Peyer's patch (tissue), 4 donors: ENCODE data around the gene SEMA4D. TPM values are rescaled to one million over a fixed set of nuclear protein-coding genes. Genes with fewer than 3 reads are reported as not detected.

Experiments
- DNase-seq, 3 donors: peaks; one replicate each; pipeline ENCODE4 v3.0.0-alpha.2; 2017 to 2019
- H3K27ac ChIP-seq, 4 donors: fragments of 200-600 bp; sonication (generic); one replicate each; pipeline ENCODE4 v1.5.1; 2016 to 2019
- H3K27me3 ChIP-seq, 2 donors: fragments of 200-600 bp; sonication (generic); one replicate each; pipeline ENCODE4 v1.5.1; 2019
- H3K36me3 ChIP-seq, 3 donors: fragments of 200-600 bp; sonication (generic); one replicate each; pipeline ENCODE4 v1.5.1; 2016 to 2019
- H3K4me1 ChIP-seq, 4 donors: fragments of 200-600 bp; sonication (generic); one replicate each; pipeline ENCODE4 v1.5.1; 2016 to 2019
- H3K4me3 ChIP-seq, 4 donors: fragments of 200-600 bp; sonication (generic); 1 replicate in 3 of 4; 2 replicates in 1 of 4; pipeline ENCODE4 v1.5.1; 2016 to 2019; ENCODE audit warnings: mild to moderate bottlenecking in 1 of 4
- H3K9me3 ChIP-seq, 4 donors: fragments of 200-600 bp; sonication (generic); one replicate each; pipeline ENCODE4 v1.5.1; 2016 to 2019; ENCODE audit warnings: mild to moderate bottlenecking in 1 of 4
- CTCF ChIP-seq, 6 experiments: fragments of 450-650 bp in 4 of 6; fragments of 200-600 bp in 2 of 6; sonication (generic) in 1 of 6; IDR thresholded peaks; one replicate each; pipeline ENCODE4 v1.5.1; 2017 to 2019; ENCODE audit warnings: antibody characterized with exemption in 6 of 6, mild to moderate bottlenecking in 3 of 6, moderate library complexity in 1 of 6
- POLR2A ChIP-seq, 2 donors: fragments of 450-650 bp; IDR thresholded peaks; one replicate each; pipeline ENCODE4 v1.5.1; 2017; ENCODE audit warnings: antibody characterized with exemption in 2 of 2, mild to moderate bottlenecking in 2 of 2, moderate library complexity in 2 of 2
- total RNA-seq, 4 donors: library from RNA; depleted of rRNA; stranded (reverse); fragments of >200 nt; gene quantifications; one replicate each; pipeline ENCODE4 v1.1.0, GENCODE V29; 2016

Gene SEMA4D
- total RNA-seq, 4 donors from 2014 or later = 24.3 to 124 (median 30.0) TPM

GRCh38 chr9:89410641-89411350, 87.1 kb downstream of the SEMA4D start:
- H3K27me3 ChIP-seq = no peaks in the 10 kb centered on the region
- no peaks in the 10 kb centered on the region for H3K36me3 ChIP-seq
- peaks cover 0 to 5% (median 0%) of the 10 kb centered on the region in 4 donors for H3K9me3 ChIP-seq
- H3K4me3 ChIP-seq = no peak overlapping the region
- H3K27ac ChIP-seq = no peak overlapping the region
- H3K4me1 ChIP-seq = peaks cover 0 to 29% (median 23%) of the 10 kb centered on the region in 4 donors
- no peak for DNase-seq
- TF ChIP-seq POLR2A (IDR thresholded peaks at IDR 0.05) (no peak), CTCF (IDR thresholded peaks at IDR 0.05) (peak in 3 of 6 experiments; percentile 32 to 38 (median 36))

- Histone ChIP-seq H3K4me3 (no peak overlapping the region), H3K27me3 (no peaks in the 10 kb centered on the region), H3K27ac (peak overlapping the region in 1 of 4 donors; percentile 57), H3K4me1 (peaks cover 0 to 35% (median 26%) of the 10 kb centered on the region in 4 donors), H3K9me3 (peaks cover 0 to 5% (median 0%) of the 10 kb centered on the region in 4 donors), H3K36me3 (no peaks in the 10 kb centered on the region)
- no peak for TF ChIP-seq CTCF (IDR thresholded peaks at IDR 0.05)
- no peak for TF ChIP-seq POLR2A (IDR thresholded peaks at IDR 0.05)
- no peak for DNase-seq
Observed at GRCh38 chr9:89410022-89410421, 87.9 kb downstream of the SEMA4D start.

GRCh38 chr9:89409466-89409865, 88.4 kb downstream of the SEMA4D start:
- Histone ChIP-seq H3K9me3 (peaks cover 0 to 5% (median 0%) of the 10 kb centered on the region in 4 donors), H3K27me3 (no peaks in the 10 kb centered on the region), H3K36me3 (no peaks in the 10 kb centered on the region), H3K4me1 (peaks cover 0 to 37% (median 26%) of the 10 kb centered on the region in 4 donors), H3K27ac (peak overlapping the region in 1 of 4 donors; percentile 57), H3K4me3 (no peak overlapping the region)
- TF ChIP-seq CTCF (IDR thresholded peaks at IDR 0.05) = no peak
- no peak for TF ChIP-seq POLR2A (IDR thresholded peaks at IDR 0.05)
- no peak for DNase-seq

GRCh38 chr9:89408628-89409101, 89.2 kb downstream of the SEMA4D start:
- TF ChIP-seq CTCF (IDR thresholded peaks at IDR 0.05) (no peak), POLR2A (IDR thresholded peaks at IDR 0.05) (no peak)
- peaks cover 0 to 5% (median 0%) of the 10 kb centered on the region in 4 donors for H3K9me3 ChIP-seq
- DNase-seq = peak in 2 of 3 donors; percentile 82 to 88
- peaks cover 0 to 37% (median 26%) of the 10 kb centered on the region in 4 donors for H3K4me1 ChIP-seq
- H3K4me3 ChIP-seq = peak overlapping the region in 1 of 4 donors; percentile 0
- peak overlapping the region in 1 of 4 donors; percentile 57 for H3K27ac ChIP-seq
- no peaks in the 10 kb centered on the region for H3K27me3 ChIP-seq
- H3K36me3 ChIP-seq = no peaks in the 10 kb centered on the region

GRCh38 chr9:89407070-89407469, 90.8 kb downstream of the SEMA4D start:
- no peak for TF ChIP-seq POLR2A (IDR thresholded peaks at IDR 0.05)
- TF ChIP-seq CTCF (IDR thresholded peaks at IDR 0.05) = no peak
- Histone ChIP-seq H3K36me3 (peaks cover 0 to 8% (median 0%) of the 10 kb centered on the region in 3 donors), H3K4me3 (no peak overlapping the region), H3K27ac (peak overlapping the region in 3 of 4 donors; percentile 5 to 72 (median 66)), H3K27me3 (no peaks in the 10 kb centered on the region), H3K4me1 (peaks cover 0 to 37% (median 26%) of the 10 kb centered on the region in 4 donors), H3K9me3 (peaks cover 0 to 5% (median 0%) of the 10 kb centered on the region in 4 donors)
- DNase-seq = no peak
